Left lung (tissue), 10 donors: Measurements from ENCODE around the gene ZEB2. TPM values are rescaled to one million over a fixed set of nuclear protein-coding genes. Genes with fewer than 3 reads are reported as not detected.

Experiments
- ATAC-seq: fragments of 200-7000 bp; cut with Tn5 transposase; one replicate; pipeline ENCODE4 v1.9.1; 2020; ENCODE audit warnings: moderate library complexity
- DNase-seq, 4 donors: peaks; one replicate each; pipeline ENCODE4 v3.0.0-alpha.2; 2013 to 2020
- H3K27ac ChIP-seq, 2 donors: fragments of 200-600 bp; sonication (generic) in 1 of 2; one replicate each; pipeline versions ENCODE4 v1.5.0 to v1.8.0; 2020 to 2021
- H3K27me3 ChIP-seq, 2 donors: fragments of 200-600 bp; sonication (generic) in 1 of 2; one replicate each; pipeline versions ENCODE4 v1.5.0 to v1.8.0; 2020 to 2021
- H3K36me3 ChIP-seq, 2 donors: fragments of 200-600 bp; sonication (generic) in 1 of 2; one replicate each; pipeline versions ENCODE4 v1.5.0 to v1.8.0; 2020 to 2021
- H3K4me1 ChIP-seq, 2 donors: fragments of 200-600 bp; one replicate each; pipeline ENCODE4 v1.8.0; 2021
- H3K4me3 ChIP-seq, 2 donors: fragments of 200-600 bp; sonication (generic) in 1 of 2; one replicate each; pipeline versions ENCODE4 v1.5.0 to v1.8.0; 2020 to 2021; ENCODE audit warnings: mild to moderate bottlenecking in 1 of 2
- H3K9me3 ChIP-seq, 2 donors: fragments of 200-600 bp; sonication (generic) in 1 of 2; one replicate each; pipeline versions ENCODE4 v1.5.0 to v1.8.0; 2020 to 2021
- CTCF ChIP-seq, 2 donors: fragments of 200-600 bp; sonication (generic) in 1 of 2; IDR thresholded peaks; one replicate each; pipeline versions ENCODE4 v1.5.0 to v1.8.0; 2021; ENCODE audit warnings: antibody characterized with exemption in 2 of 2
- intact Hi-C, 2 donors: fragments of 100-400 bp; cut with DNase I; formaldehyde crosslinking; loops; one replicate each; pipeline versions ENCODE4 v1.11.2 to v1.14.2; 2022
- polyA plus RNA-seq, 6 donors: library from polyadenylated mRNA; unstranded; fragments of 120-200 nt; gene quantifications; one replicate each; pipeline ENCODE4 v1.2.1, GENCODE V29; 2013; ENCODE audit not compliant: insufficient read length in 6 of 6
- total RNA-seq, 2 donors: library from RNA; stranded (reverse); fragmentation: NEBNext Ultra II Directional; extraction: Animal tissue kit (Norgen Biotek cat#: 25700); gene quantifications; one replicate each; pipeline ENCODE4 v1.2.1, GENCODE V29; 2021
- donor health status: DM: no; HTN: yes; CAD: no.
- donor health status: DM: no; HTN: no; CAD: no.

Gene ZEB2
- total and polyA plus RNA-seq, 8 donors, result 141 to 292 (median 271) TPM

DNA sequence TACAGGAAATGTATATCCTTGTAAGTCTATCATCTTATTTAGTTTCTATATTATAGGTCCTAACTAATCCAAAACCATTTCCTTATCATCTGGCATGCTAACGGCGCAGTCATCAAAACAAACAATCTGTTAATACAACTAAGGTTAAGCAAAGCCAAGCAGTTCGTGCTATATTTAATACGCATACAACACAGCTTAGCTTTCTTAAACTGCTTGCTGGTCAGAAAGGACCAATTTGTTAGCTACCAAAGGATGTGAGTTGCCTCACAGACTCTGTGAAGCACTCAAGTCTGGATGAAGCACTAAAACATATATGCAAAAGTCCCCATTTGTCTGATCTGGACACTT lies 67.0 kb downstream of the ZEB2 start:
- intact Hi-C loops, result no loop called here
- Histone ChIP-seq H3K4me1 (peaks cover 4 to 97% of the 10 kb centered on the region in 2 donors), H3K9me3 (no peaks in the 10 kb centered on the region), H3K4me3 (no peak overlapping the region), H3K36me3 (peaks cover 0 to 6% of the 10 kb centered on the region in 2 donors), H3K27ac (peak overlapping the region; percentile 55 to 66), H3K27me3 (no peaks in the 10 kb centered on the region)
- ATAC-seq (no peak), DNase-seq (peak in 2 of 4 donors; percentile 39 to 49)
- TF ChIP-seq CTCF (IDR thresholded peaks at IDR 0.05), result no peak

GRCh38 chr2:144452169-144452988 lies 67.5 kb downstream of the ZEB2 start:
- Histone ChIP-seq H3K9me3 (no peaks in the 10 kb centered on the region), H3K4me3 (no peak overlapping the region), H3K4me1 (peaks cover 4 to 94% of the 10 kb centered on the region in 2 donors), H3K27ac (peak overlapping the region; percentile 55 to 66), H3K27me3 (no peaks in the 10 kb centered on the region), H3K36me3 (peaks cover 0 to 6% of the 10 kb centered on the region in 2 donors)
- TF ChIP-seq CTCF (IDR thresholded peaks at IDR 0.05), result peak in 1 of 2 donors; percentile 8
- intact Hi-C loops, result no loop called here
- ATAC-seq (no peak), DNase-seq (peak in 1 of 4 donors; percentile 33)

DNA sequence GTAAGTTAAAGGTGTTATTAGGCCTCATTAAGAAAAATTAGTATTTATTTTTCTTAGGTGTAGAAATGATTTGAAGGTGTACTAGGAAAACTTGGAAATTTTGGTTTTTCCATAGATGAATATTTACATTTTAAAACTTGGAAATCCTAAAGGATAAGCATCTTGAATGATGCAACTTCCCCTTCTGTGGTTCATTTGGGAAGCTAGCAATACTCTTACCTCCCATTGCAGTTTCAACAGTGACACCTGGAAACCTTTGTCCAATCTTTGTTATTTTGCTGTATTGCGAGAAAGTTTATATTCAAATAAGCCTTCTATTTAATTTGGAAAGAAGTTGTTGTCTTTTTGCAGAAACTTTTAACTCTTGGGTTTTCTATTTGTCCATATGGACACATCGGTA lies 68.5 kb downstream of the ZEB2 start:
- H3K27me3 ChIP-seq, result no peaks in the 10 kb centered on the region
- peaks cover 0 to 10% of the 10 kb centered on the region in 2 donors for H3K36me3 ChIP-seq
- peak overlapping the region; percentile 9 to 55 for H3K27ac ChIP-seq
- H3K9me3 ChIP-seq, result no peaks in the 10 kb centered on the region
- ATAC-seq, result no peak
- H3K4me3 ChIP-seq, result no peak overlapping the region
- intact Hi-C loops, result no loop called here
- DNase-seq, result no peak
- peaks cover 4 to 92% of the 10 kb centered on the region in 2 donors for H3K4me1 ChIP-seq
- TF ChIP-seq CTCF (IDR thresholded peaks at IDR 0.05), result no peak

DNA sequence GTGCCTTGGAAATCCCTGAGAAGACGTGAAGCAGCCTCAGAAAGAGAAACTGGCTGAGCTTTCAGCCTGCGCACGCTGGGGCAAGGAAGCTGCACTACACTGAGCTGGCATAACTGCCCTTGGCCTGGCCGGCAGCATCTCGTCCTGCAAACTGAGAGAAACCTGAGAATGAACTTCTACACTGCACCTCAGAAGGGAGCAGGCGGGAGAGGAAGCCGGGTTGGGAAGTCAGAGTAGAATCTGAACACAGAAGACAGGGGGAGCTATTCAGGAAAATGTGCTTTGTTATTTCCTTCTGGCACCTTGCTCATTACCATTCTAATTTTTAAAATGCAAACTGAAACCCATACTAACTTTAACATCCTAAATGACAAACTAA lies 70.9 kb downstream of the ZEB2 start:
- Histone ChIP-seq H3K27ac (peak overlapping the region; percentile 1 to 24), H3K4me3 (no peak overlapping the region), H3K9me3 (no peaks in the 10 kb centered on the region), H3K4me1 (peaks cover 0 to 92% of the 10 kb centered on the region in 2 donors), H3K36me3 (peaks cover 0 to 10% of the 10 kb centered on the region in 2 donors), H3K27me3 (no peaks in the 10 kb centered on the region)
- intact Hi-C loops, result no loop called here
- TF ChIP-seq CTCF (IDR thresholded peaks at IDR 0.05), result peak; percentile 15 to 31
- DNase-seq (peak in 1 of 4 donors; percentile 31), ATAC-seq (no peak)

DNA sequence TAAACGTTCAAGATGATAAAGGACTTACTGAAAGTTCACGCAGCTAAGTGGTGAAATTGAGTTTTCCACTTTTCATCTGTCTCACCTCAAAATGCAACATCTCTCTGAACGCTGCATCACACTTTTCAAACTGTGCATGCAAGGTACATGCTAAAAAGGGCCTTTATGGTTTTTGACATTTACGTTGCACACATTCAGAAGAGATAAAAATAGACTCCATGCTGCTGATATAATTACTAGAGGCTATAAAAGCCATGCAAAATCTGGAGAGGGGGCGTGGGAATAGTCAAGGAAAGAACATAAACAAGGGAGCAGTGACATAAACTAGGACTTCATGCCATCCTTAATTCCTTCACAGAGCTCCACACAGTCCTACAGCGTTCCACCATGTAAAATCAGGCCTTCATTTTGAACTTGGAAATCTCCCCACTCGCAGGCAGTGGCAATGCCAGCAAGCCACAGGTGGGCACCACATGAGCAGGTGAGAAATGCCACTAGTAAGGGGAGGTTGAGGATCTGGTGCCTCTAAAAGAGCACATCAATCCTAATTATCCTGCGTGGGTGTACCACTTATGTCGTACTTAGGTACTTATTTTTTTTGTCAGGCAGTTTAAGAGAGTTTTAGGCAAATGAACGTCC lies 71.4 kb downstream of the ZEB2 start:
- Histone ChIP-seq H3K4me3 (no peak overlapping the region), H3K27me3 (no peaks in the 10 kb centered on the region), H3K4me1 (peaks cover 0 to 92% of the 10 kb centered on the region in 2 donors), H3K9me3 (no peaks in the 10 kb centered on the region), H3K36me3 (peaks cover 0 to 10% of the 10 kb centered on the region in 2 donors), H3K27ac (peak overlapping the region in 1 of 2 donors; percentile 24)
- intact Hi-C loops, result no loop called here
- DNase-seq (no peak), ATAC-seq (no peak)
- TF ChIP-seq CTCF (IDR thresholded peaks at IDR 0.05), result no peak
